Measurements from ENCODE around the gene SLC14A1. TPM values are rescaled to one million over a fixed set of nuclear protein-coding genes. Genes with fewer than 3 reads are reported as not detected.

The SLC14A1 gene
- polyA plus RNA-seq, 1 donor (not counting 4 experiments of a cell fraction or from before 2014, with no cell fraction given) = not detected

DNA sequence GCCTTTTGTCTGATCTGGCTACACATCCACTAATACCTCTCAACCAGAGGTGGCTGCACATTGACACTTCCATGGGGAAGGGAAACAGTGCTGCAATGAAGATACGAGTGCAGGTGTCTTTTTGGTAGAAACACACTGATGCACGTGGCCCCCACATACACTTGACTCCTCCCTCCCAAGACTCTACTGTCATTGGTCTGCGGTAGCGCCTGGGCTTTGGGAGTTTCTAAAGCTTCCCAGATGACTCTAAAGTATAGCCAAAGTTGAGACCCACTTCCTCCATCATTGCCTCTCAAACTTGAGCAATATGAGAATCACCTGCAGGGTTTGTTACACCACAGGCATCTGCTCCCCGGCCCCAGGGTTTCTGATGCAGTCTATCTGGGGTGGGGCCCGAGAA lies 11.0 kb downstream of the SLC14A1 start:
- no peak for DNase-seq (ENCODE audit: low read depth, low spot score)
- Histone ChIP-seq H2AFZ (ENCODE audit: control insufficient read depth, low read length) (no peak overlapping the region), H3K9me1 (ENCODE audit: control insufficient read depth, extremely low read depth, insufficient read depth, low read length) (no peaks in the 10 kb centered on the region), H3K36me3 (ENCODE audit: control insufficient read depth in 2 of 2, extremely low read depth in 1 of 2, insufficient read depth in 2 of 2, low read length in 2 of 2) (no peaks in the 10 kb centered on the region), H3K9ac (ENCODE audit: control insufficient read depth, extremely low read depth, insufficient read depth, low read length) (no peak overlapping the region), H3K4me2 (ENCODE audit: control insufficient read depth, extremely low read depth, insufficient read depth, low read depth, low read length) (no peak overlapping the region), H3K79me2 (ENCODE audit: control insufficient read depth, insufficient read depth, low read length) (no peaks in the 10 kb centered on the region), H3K4me1 (ENCODE audit: control insufficient read depth, extremely low read depth, insufficient read depth, low read length) (peaks cover 2% of the 10 kb centered on the region), H3K4me3 (ENCODE audit: control insufficient read depth in 2 of 3, extremely low read depth in 1 of 3, insufficient read depth in 2 of 3, low read depth in 1 of 3, low read length in 3 of 3) (no peak overlapping the region), H3K9me3 (ENCODE audit: control insufficient read depth, low read depth, low read length) (no peaks in the 10 kb centered on the region), H3K27ac (ENCODE audit: control insufficient read depth, insufficient read depth, low read length) (no peak overlapping the region), H3K27me3 (ENCODE audit: control insufficient read depth, extremely low read depth, insufficient read depth, low read length) (no peaks in the 10 kb centered on the region), H4K20me1 (ENCODE audit: control insufficient read depth, extremely low read depth, insufficient read depth, low read length) (no peaks in the 10 kb centered on the region)
- FAIRE-seq = no peak
- TF ChIP-seq CTCF (optimal IDR thresholded peaks at IDR 0.05 in 1 of 3, IDR thresholded peaks at IDR 0.05 in 1 of 3, conservative IDR thresholded peaks at IDR 0.05 in 1 of 3; ENCODE audit: extremely low read depth in 1 of 3, insufficient read depth in 2 of 3, low read length in 3 of 3) (no peak), EZH2 (IDR thresholded peaks at IDR 0.05; ENCODE audit: low read length) (no peak)
- dilution Hi-C loops (cut with MboI; ENCODE audit: extremely low pct_ligation_motif_present, low sequenced_read_pairs) = no loop called here

- no peaks in the 10 kb centered on the region for H3K9me1 ChIP-seq (ENCODE audit: control insufficient read depth, extremely low read depth, insufficient read depth, low read length)
- dilution Hi-C loops (cut with MboI; ENCODE audit: extremely low pct_ligation_motif_present, low sequenced_read_pairs) = no loop called here
- no peak for FAIRE-seq
Measured at GRCh38 chr18:45738660-45739059, 14.7 kb downstream of the SLC14A1 start.

More at GRCh38 chr18:45738660-45739059, 14.7 kb downstream of the SLC14A1 start:
- H3K27me3 ChIP-seq (ENCODE audit: control insufficient read depth, extremely low read depth, insufficient read depth, low read length) = no peaks in the 10 kb centered on the region
- H2AFZ ChIP-seq (ENCODE audit: control insufficient read depth, low read length) = no peak overlapping the region
- H3K4me3 ChIP-seq (ENCODE audit: control insufficient read depth in 2 of 3, extremely low read depth in 1 of 3, insufficient read depth in 2 of 3, low read depth in 1 of 3, low read length in 3 of 3) = no peak overlapping the region
- DNase-seq (ENCODE audit: low read depth, low spot score) = no peak
- H3K4me2 ChIP-seq (ENCODE audit: control insufficient read depth, extremely low read depth, insufficient read depth, low read depth, low read length) = no peak overlapping the region
- no peaks in the 10 kb centered on the region for H3K9me3 ChIP-seq (ENCODE audit: control insufficient read depth, low read depth, low read length)
- no peaks in the 10 kb centered on the region for H3K36me3 ChIP-seq (ENCODE audit: control insufficient read depth in 2 of 2, extremely low read depth in 1 of 2, insufficient read depth in 2 of 2, low read length in 2 of 2)
- no peaks in the 10 kb centered on the region for H3K4me1 ChIP-seq (ENCODE audit: control insufficient read depth, extremely low read depth, insufficient read depth, low read length)
- no peak overlapping the region for H3K27ac ChIP-seq (ENCODE audit: control insufficient read depth, insufficient read depth, low read length)
- no peaks in the 10 kb centered on the region for H4K20me1 ChIP-seq (ENCODE audit: control insufficient read depth, extremely low read depth, insufficient read depth, low read length)
- TF ChIP-seq CTCF (optimal IDR thresholded peaks at IDR 0.05 in 1 of 3, IDR thresholded peaks at IDR 0.05 in 1 of 3, conservative IDR thresholded peaks at IDR 0.05 in 1 of 3; ENCODE audit: extremely low read depth in 1 of 3, insufficient read depth in 2 of 3, low read length in 3 of 3) (peak in 1 of 3 experiments; percentile 14), EZH2 (IDR thresholded peaks at IDR 0.05; ENCODE audit: low read length) (no peak)
- no peak overlapping the region for H3K9ac ChIP-seq (ENCODE audit: control insufficient read depth, extremely low read depth, insufficient read depth, low read length)
- no peaks in the 10 kb centered on the region for H3K79me2 ChIP-seq (ENCODE audit: control insufficient read depth, insufficient read depth, low read length)
